GM23248 (cell line): ENCODE measurements around the gene KRT25.

Experiments used
- EZH2 ChIP-seq: fragments of 200-600 bp; sonication (generic); IDR thresholded peaks from 2 replicates; pipeline ENCODE4 v1.6.1; 2018; ENCODE audit warnings: antibody characterized with exemption, mild to moderate bottlenecking; ENCODE audit not compliant: insufficient read depth, poor library complexity, severe bottlenecking
- EZH2phosphoT487 ChIP-seq: fragments of 200-600 bp; sonication (generic); IDR thresholded peaks from 2 replicates; pipeline ENCODE4 v1.6.1; 2018; ENCODE audit warnings: antibody characterized with exemption, moderate library complexity, mild to moderate bottlenecking, low read depth; ENCODE audit not compliant: insufficient read depth

DNA sequence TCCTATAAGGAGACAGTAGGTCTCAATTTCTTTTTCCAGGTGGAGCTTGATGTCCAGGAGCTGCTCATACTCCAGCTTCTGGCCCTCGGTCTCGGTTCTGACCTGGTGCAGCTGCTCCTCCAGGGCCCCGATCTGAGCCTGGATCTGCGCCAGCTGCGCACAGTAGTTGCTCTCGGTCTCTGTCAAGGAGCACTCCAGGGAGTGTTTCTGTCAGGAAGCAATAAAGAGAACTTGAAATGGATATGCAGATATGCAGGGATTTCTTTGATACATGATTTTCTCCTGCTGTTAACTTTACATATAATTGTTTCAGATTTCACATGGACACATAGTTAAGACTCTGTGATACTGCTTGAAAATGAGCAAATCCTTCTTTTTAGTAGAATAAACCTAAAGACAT, 4.7 kb downstream of the KRT25 start:
- TF ChIP-seq EZH2phosphoT487 (no peak), EZH2 (no peak)
